ENCODE results near the gene ARSG. TPM values are rescaled to one million over a fixed set of nuclear protein-coding genes. Genes with fewer than 3 reads are reported as not detected.

Gene ARSG
- polyA plus RNA-seq, 2 of the 4 experiments (the other 2 are of a cell fraction) = 0.57 to 1.7 TPM

DNA sequence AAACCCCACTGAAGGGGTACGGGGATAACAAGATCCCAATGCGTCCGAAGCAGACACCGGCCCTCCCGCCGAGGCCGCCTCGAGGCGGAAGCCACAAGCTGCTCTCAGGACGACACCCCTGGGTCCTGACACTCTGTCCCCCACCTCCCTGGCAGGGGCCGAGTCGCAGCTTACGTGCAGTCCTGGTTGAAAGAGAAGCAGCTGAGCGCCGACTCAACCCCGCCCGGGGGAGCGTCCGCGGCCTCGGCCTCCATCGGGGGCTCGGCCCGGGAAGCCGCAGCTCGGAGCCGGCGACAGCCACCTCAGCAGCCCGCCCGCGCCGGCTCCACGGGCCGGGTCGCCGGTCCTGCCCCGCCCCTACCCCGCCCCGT lies 165.9 kb downstream of the ARSG start, which contains the start of gene WIPI1:
Gene WIPI1 (minus strand): TSS at position 329 of the 371 bp plus-strand sequence. CDS start 75 bp downstream, at position 254.
- POLR2A ChIA-PET = interaction anchor here (0.6 to 2.6 kb wide), 8 partner anchors 18 to 437 kb away, joined by 3 to 20 read pairs (median 4); partner anchors contain the start of genes AMZ2 and KPNA2
- Histone ChIP-seq H3K27ac (peak within 1 kb of the TSS; percentile 66 to 73), H3K4me2 (peak within 1 kb of the TSS; percentile 99), H3K9me3 (no peaks in the 10 kb centered on the region), H3K4me1 (peaks cover 15% of the 10 kb centered on the region; the same call in 2 of the 3 replicates), H3K4me3 (peak within 1 kb of the TSS; percentile 92)
- no peak for FAIRE-seq
- ATAC-seq = peak; percentile 57 to 67
- CTCF ChIA-PET = interaction anchor here (0.6 to 11.7 kb wide), 11 partner anchors 9 to 383 kb away, joined by 3 to 115 read pairs (median 10); no protein-coding TSS in a partner anchor
- DNase-seq (ENCODE audit: low read depth in 1 of 2, low spot score in 1 of 2) = peak in 1 of 2 experiments; percentile 36
- WGBS (ENCODE audit: missing lambda C conversion rate) = 4% methylated on average over 5 of the region's 39 CpGs
- peak; percentile 28; the same call in 1 of the 2 replicates for TF ChIP-seq POLR2A (IDR thresholded peaks at IDR 0.05; ENCODE audit: low read length)
- TF ChIP-seq PHF8 (IDR thresholded peaks at IDR 0.05; ENCODE audit: borderline replicate concordance, low read depth) = peak; percentile 62; the same call in 1 of the 2 replicates
- no peak for TF ChIP-seq KDM5A (IDR thresholded peaks at IDR 0.05)

- Histone ChIP-seq H3K4me3 (peak overlapping the region; percentile 92), H3K4me2 (peak overlapping the region; percentile 99), H3K4me1 (peaks cover 17% of the 10 kb centered on the region), H3K27ac (no peak overlapping the region), H3K9me3 (no peaks in the 10 kb centered on the region)
- ChIA-PET POLR2A (interaction anchor here (0.6 to 2.6 kb wide), 10 partner anchors 17 to 438 kb away, joined by 3 to 20 read pairs (median 4); partner anchors contain the start of genes AMZ2 and KPNA2), CTCF (interaction anchor here (0.6 to 11.7 kb wide), 14 partner anchors 9 to 384 kb away, joined by 3 to 115 read pairs (median 5); no protein-coding TSS in a partner anchor)
- ATAC-seq (peak; percentile 87 to 93), FAIRE-seq (peak; percentile 28), DNase-seq (ENCODE audit: low read depth in 1 of 2, low spot score in 1 of 2) (peak; percentile 97 to 98)
- WGBS (ENCODE audit: missing lambda C conversion rate) = 1% methylated on average over 23 of the region's 54 CpGs
- TF ChIP-seq RFX5 (IDR thresholded peaks at IDR 0.05) (peak; percentile 70; the same call in 1 of the 2 replicates), MYC (IDR thresholded peaks at IDR 0.05; ENCODE audit: borderline replicate concordance, low read length) (peak; percentile 32; the same call in 1 of the 2 replicates), ZFP36 (IDR thresholded peaks at IDR 0.05; ENCODE audit: borderline replicate concordance, partially characterized antibody) (no peak), NPAS2 (CRISPR knock-in tag; IDR thresholded peaks at IDR 0.05; ENCODE audit: borderline replicate concordance) (no peak), CTCF (IDR thresholded peaks at IDR 0.05) (no peak), E2F6 (IDR thresholded peaks at IDR 0.05; ENCODE audit: borderline replicate concordance, low read depth) (peak; percentile 32; the same call in 1 of the 2 replicates), MAX (IDR thresholded peaks at IDR 0.05) (peak; percentile 100), CEBPB (IDR thresholded peaks at IDR 0.05) (no peak), RAD21 (conservative IDR thresholded peaks at IDR 0.05 in 1 of 2, IDR thresholded peaks at IDR 0.05 in 1 of 2) (no peak), GATA3 (IDR thresholded peaks at IDR 0.05; ENCODE audit: borderline replicate concordance) (no peak; the same call in 1 of the 2 replicates), HMGXB4 (CRISPR knock-in tag; IDR thresholded peaks at IDR 0.05; ENCODE audit: borderline replicate concordance) (no peak), USF2 (IDR thresholded peaks at IDR 0.05) (peak; percentile 97), NFE2L2 (conservative IDR thresholded peaks at IDR 0.05; ENCODE audit: low read length) (no peak), REST (IDR thresholded peaks at IDR 0.05) (no peak)
These were observed 166.4 kb downstream of the ARSG start for GRCh38 chr17:68457539-68458259.
